MM.1S (cell line): ENCODE data around the gene GPR137C.

Experiments used
- DNase-seq: peaks from one replicate; pipeline ENCODE4 v3.0.0-alpha.2; 2015
- H2AFZ ChIP-seq: fragments of 300-600 bp; sonication (generic); 2 replicates; pipeline ENCODE4 v1.6.0; 2016; ENCODE audit warnings: antibody characterized with exemption, low read length
- H3F3A ChIP-seq: fragments of 300-600 bp; sonication (generic); 2 replicates; pipeline ENCODE4 v1.6.1; 2016; ENCODE audit warnings: mild to moderate bottlenecking, antibody characterized with exemption, low read length, moderate library complexity, mixed read lengths; ENCODE audit not compliant: insufficient read depth
- H3K27ac ChIP-seq: fragments of 300-600 bp; sonication (generic); 2 replicates; pipeline ENCODE4 v1.5.1; 2016; ENCODE audit warnings: mild to moderate bottlenecking, low read length
- H3K27me3 ChIP-seq: fragments of 300-600 bp; sonication (generic); replicated peaks from 2 replicates; pipeline ENCODE4 v1.6.0; 2016; ENCODE audit warnings: low read length; ENCODE audit not compliant: insufficient read depth
- H3K36me3 ChIP-seq: fragments of 300-600 bp; sonication (generic); replicated peaks from 2 replicates; pipeline ENCODE4 v1.6.1; 2016; ENCODE audit warnings: mild to moderate bottlenecking, low read length, mixed read lengths; ENCODE audit not compliant: insufficient read depth
- H3K4me1 ChIP-seq: fragments of 300-600 bp; sonication (generic); 2 replicates; pipeline ENCODE4 v1.6.1; 2016; ENCODE audit warnings: low read length, mixed read lengths
- H3K4me2 ChIP-seq: fragments of 300-600 bp; sonication (generic); 2 replicates; pipeline ENCODE4 v1.6.0; 2016; ENCODE audit warnings: low read depth, low read length
- H3K4me3 ChIP-seq: fragments of 300-600 bp; sonication (generic); 2 replicates; pipeline ENCODE4 v1.5.1; 2016; ENCODE audit warnings: low read length, mixed read lengths
- H3K79me2 ChIP-seq: fragments of 300-600 bp; sonication (generic); 2 replicates; pipeline ENCODE4 v1.6.1; 2016; ENCODE audit warnings: mixed run types, low read length, mixed read lengths
- H3K9ac ChIP-seq: fragments of 300-600 bp; sonication (generic); 2 replicates; pipeline ENCODE4 v1.6.1; 2016; ENCODE audit warnings: low read length, mixed read lengths
- H3K9me2 ChIP-seq: fragments of 300-600 bp; sonication (generic); replicated peaks from 2 replicates; pipeline ENCODE4 v1.6.1; 2016; ENCODE audit warnings: mild to moderate bottlenecking, low read length, mixed read lengths; ENCODE audit not compliant: insufficient read depth
- H3K9me3 ChIP-seq: fragments of 300-600 bp; sonication (generic); replicated peaks from 2 replicates; pipeline ENCODE4 v1.6.1; 2016; ENCODE audit warnings: mild to moderate bottlenecking, low read length, mixed read lengths; ENCODE audit not compliant: insufficient read depth
- H4K20me1 ChIP-seq: fragments of 300-600 bp; sonication (generic); 2 replicates; pipeline ENCODE4 v1.6.1; 2016; ENCODE audit warnings: mild to moderate bottlenecking, low read length, moderate library complexity, mixed read lengths; ENCODE audit not compliant: insufficient read depth
- CTCF ChIP-seq: fragments of 300-600 bp; sonication (generic); IDR thresholded peaks from 2 replicates; pipeline ENCODE4 v1.5.1; 2016; ENCODE audit warnings: antibody characterized with exemption, low read length, mixed read lengths
- EZH2 ChIP-seq: fragments of 300-600 bp; sonication (generic); optimal IDR thresholded peaks from 2 replicates; pipeline ENCODE3; 2017; ENCODE audit warnings: low read depth, mild to moderate bottlenecking, antibody characterized with exemption, low read length, mixed read lengths
- EZH2phosphoT487 ChIP-seq: fragments of 300-600 bp; sonication (generic); IDR thresholded peaks from 2 replicates; pipeline ENCODE4 v1.6.1; 2018; ENCODE audit warnings: antibody characterized with exemption, low read length

GPR137C gene

GRCh38 chr14:52609445-52610044, 56.9 kb downstream of the GPR137C start:
- H3F3A ChIP-seq, result no peaks in the 10 kb centered on the region
- H3K27ac ChIP-seq, result no peak overlapping the region
- no peaks in the 10 kb centered on the region for H3K9me3 ChIP-seq
- TF ChIP-seq EZH2 (no peak), EZH2phosphoT487 (no peak), CTCF (no peak)
- H4K20me1 ChIP-seq, result no peaks in the 10 kb centered on the region
- H3K27me3 ChIP-seq, result no peaks in the 10 kb centered on the region
- no peaks in the 10 kb centered on the region for H3K36me3 ChIP-seq
- no peaks in the 10 kb centered on the region for H3K4me1 ChIP-seq
- H3K9ac ChIP-seq, result no peak overlapping the region
- no peaks in the 10 kb centered on the region for H3K79me2 ChIP-seq
- no peaks in the 10 kb centered on the region for H3K9me2 ChIP-seq
- H3K4me2 ChIP-seq, result no peak overlapping the region
- H2AFZ ChIP-seq, result no peak overlapping the region
- H3K4me3 ChIP-seq, result no peak overlapping the region
- DNase-seq, result no peak

DNA sequence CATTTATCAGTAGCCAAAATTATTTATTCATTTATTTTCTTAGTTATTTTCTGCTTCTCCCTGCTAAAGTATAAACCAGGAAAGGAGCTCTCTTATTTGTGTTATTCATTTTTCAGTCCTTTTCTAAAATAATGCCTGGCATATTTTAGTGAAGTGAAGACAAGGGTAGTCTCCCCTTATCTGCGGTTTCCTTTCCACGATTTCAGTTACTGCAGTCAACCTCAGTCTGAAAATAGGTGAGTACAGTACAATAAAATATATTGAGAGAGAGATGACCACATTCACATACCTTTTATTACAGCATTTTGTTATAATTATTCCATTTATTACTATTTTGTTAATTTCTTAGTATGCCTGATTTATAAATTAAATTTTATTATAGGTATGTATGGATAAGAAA, 57.6 kb downstream of the GPR137C start:
- Histone ChIP-seq H3F3A (no peaks in the 10 kb centered on the region), H3K4me1 (no peaks in the 10 kb centered on the region), H3K27me3 (no peaks in the 10 kb centered on the region), H3K4me2 (no peak overlapping the region), H2AFZ (no peak overlapping the region), H3K4me3 (no peak overlapping the region), H3K27ac (no peak overlapping the region), H3K9me3 (no peaks in the 10 kb centered on the region), H3K9me2 (no peaks in the 10 kb centered on the region), H4K20me1 (no peaks in the 10 kb centered on the region), H3K79me2 (no peaks in the 10 kb centered on the region), H3K36me3 (no peaks in the 10 kb centered on the region), H3K9ac (no peak overlapping the region)
- no peak for TF ChIP-seq EZH2
- TF ChIP-seq CTCF, result no peak
- TF ChIP-seq EZH2phosphoT487, result no peak
- DNase-seq, result peak; percentile 21

DNA sequence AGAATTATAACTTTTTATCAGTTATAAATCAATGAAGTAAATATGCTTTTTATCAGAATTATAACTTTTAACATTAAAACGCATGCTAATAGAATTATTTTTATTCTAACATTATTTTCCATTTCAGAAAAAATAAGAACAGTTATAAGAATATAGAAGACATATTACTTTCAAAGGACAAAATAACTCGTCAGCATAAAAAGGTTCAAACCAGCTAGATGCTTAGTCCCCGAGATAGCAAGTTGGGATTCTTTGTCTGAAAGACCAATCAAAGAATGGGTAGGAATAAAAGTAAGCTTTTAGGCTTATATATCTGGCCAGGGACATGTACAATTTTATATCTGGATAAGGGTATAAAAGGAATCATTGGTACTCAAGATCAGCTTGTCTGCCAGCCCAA, 66.0 kb downstream of the GPR137C start:
- Histone ChIP-seq H3K79me2 (no peaks in the 10 kb centered on the region), H3K27me3 (no peaks in the 10 kb centered on the region), H3K9me3 (no peaks in the 10 kb centered on the region), H3K27ac (no peak overlapping the region), H3K36me3 (no peaks in the 10 kb centered on the region), H4K20me1 (no peaks in the 10 kb centered on the region), H3K4me1 (no peaks in the 10 kb centered on the region), H3K9me2 (no peaks in the 10 kb centered on the region), H3K4me3 (no peak overlapping the region), H3K9ac (no peak overlapping the region), H3F3A (no peaks in the 10 kb centered on the region), H2AFZ (no peak overlapping the region), H3K4me2 (no peak overlapping the region)
- DNase-seq, result no peak
- TF ChIP-seq CTCF, result no peak
